Endothelial cell of umbilical vein (primary cell): ENCODE results near the gene TPM1. TPM values are rescaled to one million over a fixed set of nuclear protein-coding genes. Genes with fewer than 3 reads are reported as not detected.

Source experiments
- BruUV-seq: library from RNA; stranded (reverse); fragments of 400-500 nt; replicated peaks from 2 replicates; lab custom pipeline; 2021; lab: Mats Ljungman, UMichigan
- CTCF ChIA-PET: fragments of 300-600, 350-600 bp; sonication (Branson Sonifier 250); formaldehyde crosslinking; loops from one replicate; lab custom pipeline; 2021; ENCODE audit warnings: antibody characterized with exemption, inconsistent platforms; lab: Charles Lee
- POLR2A ChIA-PET: fragments of 300-600, 350-600 bp; sonication (Branson Sonifier 250); formaldehyde crosslinking; loops from one replicate; lab custom pipeline; 2021; ENCODE audit warnings: antibody characterized with exemption, inconsistent platforms; lab: Charles Lee
- DNase-seq: peaks from one replicate; pipeline ENCODE4 v3.0.0-alpha.2; 2011; ENCODE audit warnings: low read depth, low spot score
- FAIRE-seq: peaks from 2 replicates; lab custom pipeline; 2011; peaks lifted over from hg19 to GRCh38; lab: Jason Lieb, UNC
- H2AFZ ChIP-seq: 2 replicates; pipeline ENCODE4 v1.6.0; 2012; ENCODE audit warnings: low read depth, low read length, control low read depth, inconsistent platforms
- H3K27ac ChIP-seq: 2 replicates; pipeline ENCODE4 v1.5.1; 2011; ENCODE audit warnings: low read depth, mild to moderate bottlenecking, control low read depth, low read length, moderate library complexity; ENCODE audit not compliant: insufficient read depth
- H3K27me3 ChIP-seq, 2 experiments: 2 replicates each; pipeline versions ENCODE4 v1.6.0 to v1.6.1; 2011; ENCODE audit warnings: low read length in 2 of 2, mixed read lengths in 1 of 2; ENCODE audit not compliant: control insufficient read depth in 2 of 2, insufficient read depth in 2 of 2
- H3K36me3 ChIP-seq, 2 experiments: 2 replicates in 1 of 2; 3 replicates in 1 of 2; pipeline ENCODE4 v1.5.1; 2011; ENCODE audit warnings: low read length in 2 of 2, mild to moderate bottlenecking in 1 of 2, moderate library complexity in 1 of 2; ENCODE audit not compliant: control insufficient read depth in 2 of 2, insufficient read depth in 2 of 2; ENCODE audit errors: extremely low read depth in 1 of 2
- H3K4me1 ChIP-seq: 3 replicates; pipeline ENCODE4 v1.5.1; 2011; ENCODE audit warnings: mild to moderate bottlenecking, low read length; ENCODE audit not compliant: control insufficient read depth, insufficient read depth; ENCODE audit errors: extremely low read depth
- H3K4me2 ChIP-seq: 2 replicates; pipeline ENCODE4 v1.6.1; 2011; ENCODE audit warnings: low read length, control low read depth, mixed read lengths; ENCODE audit not compliant: insufficient read depth
- H3K4me3 ChIP-seq, 3 experiments: fragments of 200-600 bp in 1 of 3; sonication (generic), shearing (Covaris generic) in 1 of 3; replicated peaks in 1 of 3; 2 replicates each; pipeline ENCODE4 v1.5.1; 2011 to 2016; ENCODE audit warnings: control low read depth in 3 of 3, low read length in 3 of 3, mild to moderate bottlenecking in 2 of 3, inconsistent platforms in 1 of 3, low read depth in 1 of 3, moderate library complexity in 1 of 3; ENCODE audit not compliant: insufficient read depth in 1 of 3
- H3K79me2 ChIP-seq: 2 replicates; pipeline ENCODE4 v1.6.0; 2012; ENCODE audit warnings: low read length, inconsistent platforms; ENCODE audit not compliant: control insufficient read depth, insufficient read depth
- H3K9ac ChIP-seq: replicated peaks from 2 replicates; pipeline ENCODE3; 2011; ENCODE audit warnings: low read length, control low read depth; ENCODE audit not compliant: insufficient read depth; ENCODE audit errors: extremely low read depth
- H3K9me1 ChIP-seq: replicated peaks from 3 replicates; pipeline ENCODE4 v1.6.0; 2011; ENCODE audit warnings: mild to moderate bottlenecking, low read length; ENCODE audit not compliant: control insufficient read depth, insufficient read depth; ENCODE audit errors: extremely low read depth
- H3K9me3 ChIP-seq: replicated peaks from 2 replicates; pipeline ENCODE4 v1.5.1; 2012; ENCODE audit warnings: low read length, inconsistent platforms; ENCODE audit not compliant: control insufficient read depth, insufficient read depth
- H4K20me1 ChIP-seq: replicated peaks from 2 replicates; pipeline ENCODE3; 2011; ENCODE audit warnings: mild to moderate bottlenecking, low read length; ENCODE audit not compliant: control insufficient read depth, insufficient read depth; ENCODE audit errors: extremely low read depth
- CTCF ChIP-seq, 2 donors: IDR thresholded peaks; 1 replicate in 1 of 2; 2 replicates in 1 of 2; pipeline ENCODE4 v1.5.1; 2011; ENCODE audit warnings: low read length in 2 of 2, mild to moderate bottlenecking in 2 of 2, moderate library complexity in 2 of 2, control low read depth in 1 of 2, inconsistent platforms in 1 of 2, low read depth in 1 of 2; ENCODE audit not compliant: insufficient read depth in 1 of 2; ENCODE audit errors: extremely low read depth in 1 of 2
- EZH2 ChIP-seq: IDR thresholded peaks from 2 replicates; pipeline ENCODE4 v1.6.1; 2012; ENCODE audit warnings: borderline replicate concordance, low read depth, mild to moderate bottlenecking, moderate library complexity, low read length, inconsistent platforms; ENCODE audit not compliant: severe bottlenecking
- FOS ChIP-seq: IDR thresholded peaks from 2 replicates; pipeline ENCODE4 v1.6.1; 2011; ENCODE audit warnings: mild to moderate bottlenecking, low read length, moderate library complexity, borderline replicate concordance; ENCODE audit not compliant: insufficient read depth
- GATA2 ChIP-seq: IDR thresholded peaks from 2 replicates; pipeline ENCODE4 v1.7.0; 2011; ENCODE audit warnings: low read depth, mild to moderate bottlenecking, moderate library complexity, mixed read lengths, low read length; ENCODE audit not compliant: insufficient read length, insufficient read depth
- JUN ChIP-seq: IDR thresholded peaks from 2 replicates; pipeline ENCODE4 v1.6.1; 2011; ENCODE audit warnings: borderline replicate concordance, low read depth; ENCODE audit not compliant: insufficient read length, insufficient read depth
- MAX ChIP-seq: IDR thresholded peaks from 2 replicates; pipeline ENCODE4 v1.6.1; 2011; ENCODE audit not compliant: insufficient read depth, insufficient read length
- MYC ChIP-seq: IDR thresholded peaks from one replicate; pipeline ENCODE4 v1.6.1; 2011; ENCODE audit warnings: mild to moderate bottlenecking, low read depth, low read length
- POLR2A ChIP-seq: IDR thresholded peaks from 2 replicates; pipeline ENCODE4 v1.6.1; 2012; ENCODE audit warnings: low read depth, mild to moderate bottlenecking, control low read depth, low read length
- POLR2AphosphoS5 ChIP-seq: IDR thresholded peaks from 2 replicates; pipeline ENCODE4 v1.6.1; 2012; ENCODE audit warnings: low read depth, mild to moderate bottlenecking, control low read depth, low read length, moderate library complexity; ENCODE audit not compliant: insufficient read depth
- dilution Hi-C: fragments of 300-500 bp; cut with MboI; formaldehyde crosslinking; loops from one replicate; pipeline ENCODE4 v1.15.0; 2019; ENCODE audit warnings: low sequenced_read_pairs; ENCODE audit not compliant: extremely low pct_ligation_motif_present
- intact Hi-C: fragments of 100-400 bp; cut with micrococcal nuclease; formaldehyde crosslinking; loops from one replicate; pipeline ENCODE4 v1.10.0; 2022
- polyA plus RNA-seq, 4 experiments: library from polyadenylated mRNA; depleted of rRNA in 3 of 4; stranded (reverse) in 3 of 4; unstranded in 1 of 4; fragments of >200 nt; gene quantifications; 2 replicates each; pipeline versions ENCODE4 v1.2.1 to v1.2.3, GENCODE V29; 2011 to 2012; ENCODE audit warnings: missing spikeins in 1 of 4
- total RNA-seq: library from RNA; stranded (reverse); gene quantifications from 2 replicates; pipeline ENCODE4 v1.2.3, GENCODE V29; 2021

TPM1 gene
- total and polyA plus RNA-seq, 2 donors (not counting 3 experiments of a cell fraction or from before 2014, with no cell fraction given), result 518 to 558 TPM

GRCh38 chr15:63091679-63092446 is 49.3 kb downstream of the TPM1 start:
- POLR2A ChIA-PET, result no interaction called here
- no peaks in the 10 kb centered on the region for H4K20me1 ChIP-seq
- DNase-seq (no peak), FAIRE-seq (no peak)
- BruUV-seq, result no TSS peak
- CTCF ChIA-PET, result interaction anchor here (1.9 to 5.8 kb wide), 2 partner anchors 44 to 310 kb away, joined by 6 to 36 read pairs; no protein-coding TSS in a partner anchor
- peaks cover 12% of the 10 kb centered on the region for H3K4me1 ChIP-seq
- no peak overlapping the region for H3K4me2 ChIP-seq
- H3K4me3 ChIP-seq, result no peak overlapping the region
- H2AFZ ChIP-seq, result no peak overlapping the region
- TF ChIP-seq FOS (no peak), JUN (no peak), POLR2A (no peak), MAX (no peak), MYC (no peak), GATA2 (no peak), EZH2 (no peak), POLR2AphosphoS5 (no peak), CTCF (IDR thresholded peaks at IDR 0.05; ENCODE audit: extremely low read depth in 1 of 2, insufficient read depth in 1 of 2, low read depth in 1 of 2, low read length in 2 of 2) (no peak)
- H3K27me3 ChIP-seq, result no peaks in the 10 kb centered on the region
- no peaks in the 10 kb centered on the region for H3K9me1 ChIP-seq
- dilution Hi-C loops (no loop called here), intact Hi-C loops (loop anchor here (10.0 kb wide), 1 partner anchor 697 kb away; the partner anchor contains the start of gene TLN2)
- no peak overlapping the region for H3K9ac ChIP-seq
- no peak overlapping the region for H3K27ac ChIP-seq
- no peaks in the 10 kb centered on the region for H3K9me3 ChIP-seq
- no peaks in the 10 kb centered on the region for H3K36me3 ChIP-seq
- no peaks in the 10 kb centered on the region for H3K79me2 ChIP-seq
